HEK293 (cell line): ENCODE data around the gene AATF.

Experiments
- ZBTB7A ChIP-seq: fragments of 450-650 bp; formaldehyde crosslinking; IDR thresholded peaks from 2 replicates; pipeline ENCODE4 v1.5.1; 2016; ENCODE audit warnings: low read depth, missing biosample characterization, missing genetic modification characterization
- ZNF157 ChIP-seq: fragments of 450-650 bp; formaldehyde crosslinking; IDR thresholded peaks from 2 replicates; pipeline ENCODE4 v1.5.1; 2016; ENCODE audit warnings: missing biosample characterization, missing genetic modification characterization
- ZNF184 ChIP-seq: fragments of 450-650 bp; IDR thresholded peaks from 2 replicates; pipeline ENCODE4 v1.5.1; 2018; ENCODE audit warnings: missing biosample characterization, mild to moderate bottlenecking, missing genetic modification characterization
- ZNF266 ChIP-seq: fragments of 450-650 bp; formaldehyde crosslinking; IDR thresholded peaks from 2 replicates; pipeline ENCODE4 v1.5.1; 2016; ENCODE audit warnings: missing biosample characterization, missing genetic modification characterization, low read depth
- ZNF274 ChIP-seq, 2 experiments: fragments of 200-500 bp in 1 of 2; fragments of 450-650 bp in 1 of 2; sonication (Bioruptor generic) in 1 of 2; formaldehyde crosslinking in 1 of 2; IDR thresholded peaks; 2 replicates each; pipeline versions ENCODE4 v1.5.1 to v1.6.1; 2014 to 2016; ENCODE audit warnings: borderline replicate concordance in 1 of 2, inconsistent platforms in 1 of 2, low read length in 1 of 2, missing biosample characterization in 1 of 2, missing genetic modification characterization in 1 of 2
- TF ChIP-seq, protein P1 (sequence below): fragments of 450-650 bp; formaldehyde crosslinking; IDR thresholded peaks from 2 replicates; pipeline ENCODE4 v1.5.1; 2016; ENCODE audit warnings: missing biosample characterization, missing genetic modification characterization
- TF ChIP-seq, protein P2 (sequence below): fragments of 450-650 bp; formaldehyde crosslinking; IDR thresholded peaks from 2 replicates; pipeline ENCODE4 v1.5.1; 2016; ENCODE audit warnings: missing biosample characterization, missing genetic modification characterization
- TF ChIP-seq, protein P3 (sequence below): fragments of 450-650 bp; formaldehyde crosslinking; IDR thresholded peaks from 2 replicates; pipeline ENCODE4 v1.5.1; 2016; ENCODE audit warnings: missing biosample characterization, missing genetic modification characterization

DNA sequence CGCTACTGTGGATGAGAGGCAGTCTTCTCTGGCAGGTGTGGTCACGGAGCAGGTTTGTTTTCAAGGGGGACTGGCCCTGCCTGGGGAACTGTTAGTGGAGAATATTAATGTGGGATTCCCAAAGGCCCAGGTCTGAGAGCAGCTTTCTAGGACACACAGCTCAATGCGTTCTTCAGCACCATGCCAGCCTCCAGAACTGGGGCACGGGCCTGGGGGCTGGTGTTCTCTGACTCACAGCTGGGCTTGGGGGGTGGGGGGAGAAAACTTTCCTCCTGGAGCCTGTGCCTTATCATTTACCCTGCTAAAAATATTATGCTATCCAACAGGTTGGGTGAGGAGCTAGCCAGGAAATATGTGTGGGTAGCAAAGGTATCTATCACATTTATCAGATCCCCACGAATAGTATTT lies 24.9 kb upstream of the AATF start:
- no peak for TF ChIP-seq ZNF157 (tag by site-specific recombination)
- TF ChIP-seq, protein P1, sequence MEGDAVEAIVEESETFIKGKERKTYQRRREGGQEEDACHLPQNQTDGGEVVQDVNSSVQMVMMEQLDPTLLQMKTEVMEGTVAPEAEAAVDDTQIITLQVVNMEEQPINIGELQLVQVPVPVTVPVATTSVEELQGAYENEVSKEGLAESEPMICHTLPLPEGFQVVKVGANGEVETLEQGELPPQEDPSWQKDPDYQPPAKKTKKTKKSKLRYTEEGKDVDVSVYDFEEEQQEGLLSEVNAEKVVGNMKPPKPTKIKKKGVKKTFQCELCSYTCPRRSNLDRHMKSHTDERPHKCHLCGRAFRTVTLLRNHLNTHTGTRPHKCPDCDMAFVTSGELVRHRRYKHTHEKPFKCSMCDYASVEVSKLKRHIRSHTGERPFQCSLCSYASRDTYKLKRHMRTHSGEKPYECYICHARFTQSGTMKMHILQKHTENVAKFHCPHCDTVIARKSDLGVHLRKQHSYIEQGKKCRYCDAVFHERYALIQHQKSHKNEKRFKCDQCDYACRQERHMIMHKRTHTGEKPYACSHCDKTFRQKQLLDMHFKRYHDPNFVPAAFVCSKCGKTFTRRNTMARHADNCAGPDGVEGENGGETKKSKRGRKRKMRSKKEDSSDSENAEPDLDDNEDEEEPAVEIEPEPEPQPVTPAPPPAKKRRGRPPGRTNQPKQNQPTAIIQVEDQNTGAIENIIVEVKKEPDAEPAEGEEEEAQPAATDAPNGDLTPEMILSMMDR (tag by site-specific recombination): no peak
- TF ChIP-seq, protein P2, sequence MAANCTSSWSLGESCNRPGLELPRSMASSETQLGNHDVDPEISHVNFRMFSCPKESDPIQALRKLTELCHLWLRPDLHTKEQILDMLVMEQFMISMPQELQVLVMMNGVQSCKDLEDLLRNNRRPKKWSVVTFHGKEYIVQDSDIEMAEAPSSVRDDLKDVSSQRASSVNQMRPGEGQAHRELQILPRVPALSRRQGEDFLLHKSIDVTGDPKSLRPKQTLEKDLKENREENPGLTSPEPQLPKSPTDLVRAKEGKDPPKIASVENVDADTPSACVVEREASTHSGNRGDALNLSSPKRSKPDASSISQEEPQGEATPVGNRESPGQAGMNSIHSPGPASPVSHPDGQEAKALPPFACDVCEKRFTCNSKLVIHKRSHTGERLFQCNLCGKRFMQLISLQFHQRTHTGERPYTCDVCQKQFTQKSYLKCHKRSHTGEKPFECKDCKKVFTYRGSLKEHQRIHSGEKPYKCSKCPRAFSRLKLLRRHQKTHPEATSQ (tag by site-specific recombination): no peak
- TF ChIP-seq ZBTB7A: no peak
- TF ChIP-seq ZNF184 (tag by site-specific recombination): no peak
- TF ChIP-seq ZNF274 (IDR thresholded peaks at IDR 0.05; ENCODE audit: low read length): no peak
- TF ChIP-seq ZNF274 (tag by site-specific recombination; IDR thresholded peaks at IDR 0.05; ENCODE audit: borderline replicate concordance): no peak
- TF ChIP-seq, protein P3, sequence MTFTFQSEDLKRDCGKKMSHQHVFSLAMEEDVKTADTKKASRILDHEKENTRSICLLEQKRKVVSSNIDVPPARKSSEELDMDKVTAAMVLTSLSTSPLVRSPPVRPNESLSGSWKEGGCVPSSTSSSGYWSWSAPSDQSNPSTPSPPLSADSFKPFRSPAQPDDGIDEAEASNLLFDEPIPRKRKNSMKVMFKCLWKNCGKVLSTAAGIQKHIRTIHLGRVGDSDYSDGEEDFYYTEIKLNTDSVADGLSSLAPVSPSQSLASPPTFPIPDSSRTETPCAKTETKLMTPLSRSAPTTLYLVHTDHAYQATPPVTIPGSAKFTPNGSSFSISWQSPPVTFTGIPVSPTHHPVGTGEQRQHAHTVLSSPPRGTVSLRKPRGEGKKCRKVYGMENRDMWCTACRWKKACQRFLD: no peak
- TF ChIP-seq ZNF266 (tag by site-specific recombination): no peak
